Parathyroid adenoma (tissue), 2 donors: ENCODE measurements around the gene AKAP8L.

Source experiments
- H2AFZ ChIP-seq: fragments of 300-600 bp; sonication (generic); one replicate; pipeline ENCODE4 v1.7.0; 2017; ENCODE audit warnings: antibody characterized with exemption, mild to moderate bottlenecking
- H3K27ac ChIP-seq: fragments of 300-600 bp; sonication (generic); one replicate; pipeline ENCODE4 v1.7.0; 2017
- H3K27me3 ChIP-seq: fragments of 300-600 bp; sonication (generic); one replicate; pipeline ENCODE4 v1.7.0; 2017; ENCODE audit warnings: low read length; ENCODE audit not compliant: control insufficient read depth, insufficient read depth
- H3K36me3 ChIP-seq: fragments of 300-600 bp; sonication (generic); one replicate; pipeline ENCODE4 v1.7.0; 2017; ENCODE audit warnings: low read length; ENCODE audit not compliant: control insufficient read depth, insufficient read depth
- H3K4me1 ChIP-seq: fragments of 300-600 bp; sonication (generic); one replicate; pipeline ENCODE4 v1.7.0; 2017; ENCODE audit warnings: control low read depth
- H3K4me2 ChIP-seq: fragments of 300-600 bp; sonication (generic); one replicate; pipeline ENCODE4 v1.7.0; 2017; ENCODE audit warnings: low read length
- H3K4me3 ChIP-seq: fragments of 300-600 bp; sonication (generic); one replicate; pipeline ENCODE4 v1.7.0; 2017; ENCODE audit warnings: low read depth, low read length
- H3K79me2 ChIP-seq: fragments of 300-600 bp; sonication (generic); one replicate; pipeline ENCODE4 v1.7.0; 2017; ENCODE audit warnings: control low read depth
- H3K9ac ChIP-seq: fragments of 300-600 bp; sonication (generic); one replicate; pipeline ENCODE4 v1.7.0; 2017; ENCODE audit warnings: mild to moderate bottlenecking
- H3K9me3 ChIP-seq: fragments of 300-600 bp; sonication (generic); one replicate; pipeline ENCODE4 v1.7.0; 2017; ENCODE audit warnings: low read length; ENCODE audit not compliant: control insufficient read depth
- TF ChIP-seq, protein P1 (sequence below): fragments of 300-600 bp; sonication (generic); IDR thresholded peaks from one replicate; pipeline ENCODE4 v1.7.0; 2017; ENCODE audit warnings: antibody characterized with exemption, mild to moderate bottlenecking
- donor health status: primary hyperparathyroidism.

Gene AKAP8L

DNA sequence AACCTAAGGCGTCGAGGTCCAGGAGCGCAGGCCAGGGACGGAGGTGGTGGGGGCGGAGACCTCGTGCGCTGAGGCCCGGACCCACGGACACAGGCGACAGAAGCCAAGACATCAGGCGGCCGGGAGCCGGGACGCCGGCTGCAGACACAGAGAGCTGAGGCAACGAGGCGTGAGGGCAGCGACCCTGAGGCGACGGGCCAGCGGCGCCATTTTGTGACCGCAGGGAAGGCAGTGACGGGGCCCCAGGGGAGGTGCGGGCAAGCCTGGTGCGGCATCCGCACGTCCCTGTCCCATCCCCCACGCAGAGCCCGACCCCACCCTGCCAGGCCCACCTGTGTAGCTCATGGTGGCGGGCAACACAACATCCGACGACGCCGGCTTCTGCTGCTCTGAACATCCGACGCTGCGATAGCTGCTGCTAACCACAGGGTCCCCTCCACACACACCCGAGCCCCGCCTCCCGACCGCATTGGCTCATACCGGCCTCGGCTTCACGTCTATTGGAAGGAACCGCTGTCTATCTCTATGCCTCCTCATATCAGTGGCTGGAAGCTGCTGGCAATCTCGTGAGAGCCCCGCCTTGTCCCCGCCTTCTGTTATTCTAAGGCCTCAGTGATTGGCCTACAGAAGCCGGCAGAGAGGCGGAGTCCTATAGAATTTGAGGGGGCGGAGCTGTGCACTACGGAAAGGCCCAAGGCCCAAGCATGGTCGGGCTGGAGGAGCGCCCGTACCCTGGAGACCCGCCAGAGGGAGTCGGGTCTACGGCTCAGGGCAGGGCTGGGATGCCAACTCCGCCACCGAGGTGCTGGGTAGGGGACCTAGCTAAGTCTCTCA is at the start of gene AKAP8L:
Gene AKAP8L, minus strand, starts transcription at position 410 of the 834 bp plus-strand sequence. Its CDS starts 65 bp downstream, at position 345.
- TF ChIP-seq, protein P1, sequence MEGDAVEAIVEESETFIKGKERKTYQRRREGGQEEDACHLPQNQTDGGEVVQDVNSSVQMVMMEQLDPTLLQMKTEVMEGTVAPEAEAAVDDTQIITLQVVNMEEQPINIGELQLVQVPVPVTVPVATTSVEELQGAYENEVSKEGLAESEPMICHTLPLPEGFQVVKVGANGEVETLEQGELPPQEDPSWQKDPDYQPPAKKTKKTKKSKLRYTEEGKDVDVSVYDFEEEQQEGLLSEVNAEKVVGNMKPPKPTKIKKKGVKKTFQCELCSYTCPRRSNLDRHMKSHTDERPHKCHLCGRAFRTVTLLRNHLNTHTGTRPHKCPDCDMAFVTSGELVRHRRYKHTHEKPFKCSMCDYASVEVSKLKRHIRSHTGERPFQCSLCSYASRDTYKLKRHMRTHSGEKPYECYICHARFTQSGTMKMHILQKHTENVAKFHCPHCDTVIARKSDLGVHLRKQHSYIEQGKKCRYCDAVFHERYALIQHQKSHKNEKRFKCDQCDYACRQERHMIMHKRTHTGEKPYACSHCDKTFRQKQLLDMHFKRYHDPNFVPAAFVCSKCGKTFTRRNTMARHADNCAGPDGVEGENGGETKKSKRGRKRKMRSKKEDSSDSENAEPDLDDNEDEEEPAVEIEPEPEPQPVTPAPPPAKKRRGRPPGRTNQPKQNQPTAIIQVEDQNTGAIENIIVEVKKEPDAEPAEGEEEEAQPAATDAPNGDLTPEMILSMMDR: peak; percentile 85
- Histone ChIP-seq H3K79me2 (peaks cover 40% of the 10 kb centered on the region), H3K27me3 (no peaks in the 10 kb centered on the region), H3K27ac (peak within 1 kb of the TSS; percentile 80), H3K4me2 (peak within 1 kb of the TSS; percentile 82), H3K4me1 (peaks cover 13% of the 10 kb centered on the region), H2AFZ (peak within 1 kb of the TSS; percentile 77), H3K36me3 (no peaks in the 10 kb centered on the region), H3K4me3 (peak within 1 kb of the TSS; percentile 95), H3K9ac (peak within 1 kb of the TSS; percentile 79), H3K9me3 (no peaks in the 10 kb centered on the region)

DNA sequence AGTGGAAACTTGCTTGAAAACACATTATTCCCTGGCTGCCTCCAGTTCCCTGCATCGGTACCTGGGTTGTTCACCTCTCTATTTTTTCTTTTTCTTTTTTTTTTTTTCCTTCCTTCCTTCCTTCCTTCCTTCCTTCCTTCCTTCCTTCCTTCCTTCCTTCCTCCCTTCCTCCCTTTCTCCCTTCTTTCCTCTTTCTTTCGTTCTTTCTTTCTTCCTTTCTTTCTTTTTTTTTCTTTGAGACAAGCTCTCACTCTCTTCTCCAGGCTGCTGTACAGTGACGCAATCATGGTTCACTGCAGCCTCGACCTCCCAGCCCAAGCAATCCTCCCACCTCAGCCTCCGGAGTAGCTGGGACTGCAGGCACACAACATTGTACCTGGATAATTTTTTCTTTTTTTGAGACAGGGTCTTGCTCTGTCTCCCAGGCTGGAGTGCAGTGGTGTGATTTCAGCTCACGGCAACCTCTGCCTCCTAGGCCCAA is 49.0 kb upstream of the AKAP8L start:
- no peaks in the 10 kb centered on the region for H3K9me3 ChIP-seq
- H3K27ac ChIP-seq: no peak overlapping the region
- H3K4me1 ChIP-seq: no peaks in the 10 kb centered on the region
- no peak overlapping the region for H3K4me3 ChIP-seq
- H3K36me3 ChIP-seq: no peaks in the 10 kb centered on the region
- no peak overlapping the region for H3K9ac ChIP-seq
- no peaks in the 10 kb centered on the region for H3K79me2 ChIP-seq
- no peak overlapping the region for H2AFZ ChIP-seq
- TF ChIP-seq, protein P1: no peak
- no peaks in the 10 kb centered on the region for H3K27me3 ChIP-seq
- no peak overlapping the region for H3K4me2 ChIP-seq

GRCh38 chr19:15466851-15467733 is 48.3 kb upstream of the AKAP8L start:
- H3K79me2 ChIP-seq: no peaks in the 10 kb centered on the region
- no peak overlapping the region for H3K9ac ChIP-seq
- no peaks in the 10 kb centered on the region for H3K4me1 ChIP-seq
- H3K9me3 ChIP-seq: no peaks in the 10 kb centered on the region
- H2AFZ ChIP-seq: no peak overlapping the region
- H3K4me3 ChIP-seq: no peak overlapping the region
- no peak overlapping the region for H3K27ac ChIP-seq
- TF ChIP-seq, protein P1: no peak
- H3K36me3 ChIP-seq: no peaks in the 10 kb centered on the region
- no peaks in the 10 kb centered on the region for H3K27me3 ChIP-seq
- H3K4me2 ChIP-seq: no peak overlapping the region

GRCh38 chr19:15464394-15465385 is 45.9 kb upstream of the AKAP8L start, which contains the start of gene RASAL3:
Gene RASAL3 (minus strand): TSS chr19:15464544. CDS start chr19:15464358, 186 bp downstream.
- no peak within 1 kb of the TSS for H3K4me2 ChIP-seq
- no peak within 1 kb of the TSS for H2AFZ ChIP-seq
- H3K36me3 ChIP-seq: no peaks in the 10 kb centered on the region
- no peaks in the 10 kb centered on the region for H3K79me2 ChIP-seq
- TF ChIP-seq, protein P1: no peak
- H3K9me3 ChIP-seq: no peaks in the 10 kb centered on the region
- H3K4me3 ChIP-seq: no peak within 1 kb of the TSS
- H3K27me3 ChIP-seq: no peaks in the 10 kb centered on the region
- no peaks in the 10 kb centered on the region for H3K4me1 ChIP-seq
- no peak within 1 kb of the TSS for H3K9ac ChIP-seq
- peak within 1 kb of the TSS; percentile 24 for H3K27ac ChIP-seq
